Measurements from ENCODE around the gene PITPNM2.

PITPNM2 gene

DNA sequence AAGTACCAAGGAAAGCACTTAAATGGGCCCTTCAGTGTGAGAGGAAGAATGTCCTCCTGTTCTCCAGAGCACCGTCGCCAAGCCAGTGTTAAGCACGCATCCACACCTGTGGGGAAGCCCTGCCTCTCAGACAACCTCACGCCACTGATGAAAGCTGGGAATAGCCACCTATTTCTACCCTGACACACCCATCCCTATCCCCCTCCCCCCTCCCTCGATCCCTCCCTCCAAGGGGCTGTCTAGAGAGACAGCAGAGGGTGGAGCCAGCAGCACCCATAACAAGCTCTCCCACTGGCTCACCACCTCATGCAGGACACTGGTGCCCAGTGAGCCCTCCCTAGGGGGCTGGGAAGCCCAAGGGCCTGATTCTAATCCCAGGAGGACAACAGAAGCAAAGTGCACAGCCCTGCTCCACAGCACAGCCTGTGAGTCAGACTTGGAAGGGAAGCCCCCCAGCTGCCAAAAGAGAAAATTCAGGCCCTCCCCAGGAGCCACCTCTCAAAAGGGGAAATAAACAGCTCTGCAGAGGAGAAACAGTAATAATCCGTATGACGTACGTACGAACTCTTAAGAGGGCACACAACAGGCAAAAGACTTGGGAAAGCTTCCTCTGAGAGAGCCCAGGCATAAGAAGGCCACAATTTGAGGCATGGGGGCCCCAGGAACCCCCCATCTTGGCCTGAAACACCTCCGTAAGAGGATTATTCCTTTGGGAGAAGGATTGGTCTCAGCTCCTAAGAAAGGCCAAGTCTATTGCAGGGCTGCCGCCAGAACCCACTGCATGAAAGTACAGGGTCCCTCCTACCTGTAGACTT lies 7.8 kb downstream of the PITPNM2 start:
- DNase-seq: no peak

DNA sequence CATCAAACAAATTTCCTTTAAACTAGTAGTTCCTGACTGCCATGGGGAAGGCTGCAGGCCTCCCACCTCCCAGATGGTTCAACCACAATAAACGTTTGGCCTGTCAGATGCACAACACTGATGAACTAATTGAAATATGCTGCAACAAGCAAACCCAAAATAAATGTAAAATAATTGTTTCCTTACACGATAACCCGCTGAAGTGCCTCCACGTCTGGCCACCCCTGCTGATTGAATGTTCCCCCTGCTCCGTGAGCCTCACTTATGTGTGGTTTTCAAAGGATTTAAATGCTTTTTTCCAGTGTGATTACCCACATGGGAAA lies 8.4 kb downstream of the PITPNM2 start:
- DNase-seq: no peak

DNA sequence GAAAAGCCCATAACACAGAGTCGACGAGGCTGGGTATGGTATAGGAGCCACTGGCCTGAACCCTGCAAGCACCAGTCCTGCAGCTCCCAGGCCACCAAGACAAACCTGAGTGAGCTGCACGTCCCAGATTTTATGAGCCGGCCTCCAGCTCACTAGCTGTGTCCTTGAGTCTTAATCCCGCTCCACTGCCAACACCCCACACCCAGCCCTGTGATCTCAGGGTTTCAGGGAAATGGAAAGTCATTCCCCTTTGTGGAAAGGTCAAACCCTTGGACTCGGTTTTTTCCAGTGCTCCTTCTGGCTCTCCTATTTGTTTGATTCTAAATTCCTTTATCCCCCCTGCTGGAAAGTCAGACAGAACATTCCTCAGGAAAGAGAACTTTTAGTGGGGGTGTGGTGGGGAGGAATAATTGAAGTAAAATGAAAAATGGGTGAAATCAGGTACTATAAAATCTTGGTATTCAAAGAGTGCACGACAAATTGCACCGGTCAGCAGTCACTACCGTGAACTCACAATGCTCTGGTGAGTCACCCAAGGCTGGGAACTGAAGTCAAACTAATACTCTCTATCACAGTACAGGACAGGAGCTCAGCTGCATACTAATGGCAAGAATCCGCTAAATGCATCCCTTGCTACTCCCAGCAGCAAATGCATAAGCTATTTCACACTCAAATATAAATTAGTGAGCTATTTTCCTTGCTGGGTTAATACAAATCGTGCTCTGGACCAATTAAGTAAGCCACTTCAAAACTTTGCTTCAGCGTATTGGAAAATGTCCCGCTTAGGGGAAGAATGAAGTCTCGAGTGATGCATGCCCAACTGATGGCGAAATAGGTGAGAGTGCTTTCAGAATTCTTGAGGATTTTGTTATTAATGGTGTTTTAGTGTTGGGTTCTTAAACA lies 9.0 kb downstream of the PITPNM2 start:
- no peak for DNase-seq

DNA sequence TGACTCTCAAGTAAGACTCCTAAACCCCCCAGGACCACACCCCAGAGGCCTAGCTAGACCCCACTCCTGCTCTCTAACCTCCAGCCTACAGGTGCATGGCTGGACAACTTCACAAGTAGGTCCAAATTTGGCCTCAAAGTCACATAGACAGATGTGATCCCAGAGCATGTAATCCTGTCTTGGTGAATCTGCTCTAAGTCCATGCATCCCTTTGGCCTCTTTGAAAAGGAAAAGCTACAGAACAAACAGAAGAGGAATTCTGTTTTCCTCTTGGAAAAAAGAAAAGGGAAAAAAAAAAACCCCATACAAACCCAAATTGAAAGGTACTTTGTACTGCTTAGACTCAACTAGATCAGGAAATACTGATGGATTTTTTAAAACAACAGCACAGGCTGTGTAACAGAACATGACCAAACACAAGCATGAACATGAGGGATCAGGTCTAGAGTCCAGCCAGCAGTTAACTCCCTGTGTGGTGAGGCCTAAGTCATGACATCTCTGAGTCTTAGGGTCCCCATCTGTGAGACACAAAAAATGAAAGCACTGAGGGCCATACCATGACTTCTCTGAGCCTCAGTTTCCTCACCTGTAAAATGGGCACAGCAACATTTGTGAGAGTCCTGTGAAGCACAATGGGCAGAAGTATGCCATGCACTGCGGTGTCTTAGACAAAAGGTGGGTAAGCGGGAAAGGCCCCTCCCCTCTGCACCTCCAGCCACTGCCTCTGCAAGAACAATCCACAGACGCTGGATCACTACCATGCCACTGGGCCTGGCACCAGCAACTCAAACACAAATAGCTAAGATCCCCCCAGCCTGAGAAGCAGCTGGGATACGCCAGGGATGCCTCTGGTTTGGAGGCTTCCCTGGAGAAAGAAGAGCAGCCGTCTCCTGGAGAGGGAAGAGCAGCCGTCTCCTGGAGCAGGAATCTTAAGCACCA lies 9.9 kb downstream of the PITPNM2 start:
- no peak for DNase-seq

DNA sequence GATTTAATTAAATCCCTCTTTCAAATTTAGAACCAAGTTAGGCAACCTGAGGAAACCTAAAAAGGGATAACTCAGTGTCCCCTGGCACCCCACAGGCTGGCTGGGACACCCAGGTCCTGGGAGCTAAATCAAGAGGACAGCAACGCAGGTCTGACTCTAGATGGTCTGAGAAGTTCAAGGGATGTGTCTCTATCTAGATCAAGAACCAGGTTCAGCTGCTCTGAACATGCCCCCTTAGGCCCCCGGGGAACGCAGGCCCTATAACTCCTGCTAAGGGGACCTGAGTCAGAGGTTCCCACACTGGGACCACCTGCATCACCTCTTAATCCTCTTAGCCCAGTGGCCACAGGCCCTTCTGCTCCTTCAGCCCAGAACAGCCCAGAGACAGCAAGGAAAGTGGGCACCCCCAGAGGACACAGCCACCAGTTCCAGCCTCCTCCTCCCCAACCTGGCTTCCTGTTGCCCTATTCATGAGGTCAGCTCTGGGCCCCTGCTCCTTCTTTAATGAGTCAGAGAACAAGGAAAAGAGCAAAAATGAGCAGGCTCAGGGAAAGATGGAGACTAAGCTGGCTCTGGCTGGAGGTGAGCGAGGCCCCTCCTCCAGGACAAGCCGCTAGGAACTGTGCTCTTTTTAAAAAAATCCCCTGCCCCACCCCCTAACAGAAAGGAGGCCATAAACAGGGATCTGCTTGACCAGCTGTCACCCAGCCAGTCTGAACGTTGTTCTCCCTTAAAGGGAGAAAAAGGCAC lies 10.8 kb downstream of the PITPNM2 start:
- no peak for DNase-seq

DNA sequence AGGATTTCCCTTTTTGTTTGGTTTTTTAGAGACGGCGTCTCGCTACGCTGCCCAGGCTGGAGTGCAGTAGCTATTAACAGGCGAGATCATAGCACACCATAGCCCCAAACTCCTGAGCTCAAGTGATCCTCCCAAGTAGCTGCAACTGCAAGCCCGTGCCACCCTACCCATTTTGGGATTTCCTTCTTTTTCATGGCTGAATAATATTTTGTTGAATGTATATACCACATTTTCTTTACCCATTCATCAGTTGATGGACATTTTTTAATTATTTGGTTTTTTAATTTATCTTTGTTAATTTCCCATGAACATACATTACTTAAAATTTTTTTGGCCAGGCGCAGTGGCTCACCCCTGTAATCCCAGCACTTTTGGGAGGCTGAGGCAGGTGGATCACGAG lies 15.2 kb downstream of the PITPNM2 start:
- DNase-seq: no peak

DNA sequence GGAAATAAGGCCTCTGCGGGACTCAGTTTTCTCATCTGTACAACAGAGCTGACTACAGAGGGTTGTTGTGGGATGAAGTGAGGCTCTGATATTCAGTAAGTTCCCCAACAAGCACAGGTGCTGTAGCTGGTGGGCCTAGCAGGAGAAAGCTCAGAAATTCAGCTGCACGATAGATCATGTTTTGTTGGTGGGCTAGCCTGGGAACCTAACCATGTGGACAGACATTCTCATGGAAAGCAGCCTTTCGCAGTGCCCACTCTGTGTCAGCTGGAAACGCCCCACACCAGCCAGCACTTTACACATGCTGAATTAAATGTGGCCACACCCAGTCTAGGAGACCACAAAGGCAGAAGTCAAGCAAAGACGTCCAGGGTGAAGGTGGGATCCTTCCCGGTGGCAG lies 16.1 kb downstream of the PITPNM2 start:
- no peak for DNase-seq

DNA sequence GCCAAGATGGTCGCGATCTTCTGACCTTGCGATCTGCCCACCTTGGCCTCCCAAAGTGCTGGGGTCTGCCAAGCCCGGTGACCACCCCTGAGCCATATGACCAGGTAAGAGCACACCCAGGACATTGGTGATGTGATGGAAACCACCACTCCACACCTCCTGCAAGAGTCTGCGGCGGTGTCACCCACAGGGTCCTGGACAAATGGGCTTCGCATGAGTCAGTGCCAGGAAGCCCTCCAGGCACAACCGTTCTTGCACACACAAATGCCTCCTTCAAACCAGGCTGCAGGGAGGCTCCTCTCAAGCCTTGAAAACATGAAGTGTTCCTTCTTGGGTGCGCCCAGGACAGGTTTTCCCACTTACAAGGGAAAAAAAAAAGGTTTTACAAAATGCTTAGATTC lies 16.6 kb downstream of the PITPNM2 start:
- DNase-seq: no peak

DNA sequence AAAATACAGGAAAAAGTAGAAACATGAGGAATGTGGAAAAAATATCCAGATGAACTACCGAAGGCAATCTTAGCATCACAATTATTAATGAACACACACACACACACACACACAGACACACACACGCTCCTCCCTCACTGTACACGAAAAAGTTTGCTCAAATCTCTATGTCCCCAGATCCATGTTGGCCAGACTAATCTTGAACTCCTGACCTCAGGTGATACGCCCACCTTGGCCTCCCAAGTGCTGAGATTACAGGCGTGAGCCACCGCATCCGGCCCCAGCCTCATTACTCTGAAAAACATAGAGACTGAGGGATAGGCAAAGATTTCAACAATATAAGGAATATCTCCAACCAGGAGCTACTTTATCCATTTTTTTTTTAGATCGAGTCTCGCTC lies 17.2 kb downstream of the PITPNM2 start:
- DNase-seq: no peak

DNA sequence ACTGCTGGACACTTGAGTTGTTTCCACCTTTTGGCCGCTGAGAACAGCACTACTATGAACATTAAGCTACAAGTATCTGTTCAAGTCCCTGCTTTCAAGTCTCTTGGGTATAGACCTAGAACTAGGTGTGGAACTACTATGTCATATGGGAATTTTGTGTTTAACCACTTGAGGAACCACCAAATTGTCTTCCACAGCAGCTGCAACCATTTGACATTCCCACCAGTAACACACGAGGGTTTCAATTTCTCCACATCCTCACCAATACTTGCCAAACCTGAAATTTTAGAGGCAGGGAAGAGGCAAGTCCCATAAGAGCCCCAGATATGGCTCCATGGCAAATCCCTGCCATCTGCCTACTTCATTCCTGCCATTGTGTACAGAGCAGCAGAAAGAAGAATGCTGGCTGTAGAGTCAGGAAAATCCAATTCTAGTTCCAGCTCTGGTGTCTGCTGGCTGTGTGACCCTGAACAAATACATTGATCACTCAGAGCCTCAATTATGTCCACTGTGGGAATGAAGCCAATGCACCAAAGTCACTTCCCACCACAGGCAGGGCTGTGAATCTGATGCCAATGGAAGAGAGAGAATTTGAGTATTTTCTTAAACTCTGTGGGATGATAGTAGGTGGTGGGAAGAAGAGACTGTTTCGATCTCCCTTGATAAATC lies 17.8 kb downstream of the PITPNM2 start:
- no peak for DNase-seq

DNA sequence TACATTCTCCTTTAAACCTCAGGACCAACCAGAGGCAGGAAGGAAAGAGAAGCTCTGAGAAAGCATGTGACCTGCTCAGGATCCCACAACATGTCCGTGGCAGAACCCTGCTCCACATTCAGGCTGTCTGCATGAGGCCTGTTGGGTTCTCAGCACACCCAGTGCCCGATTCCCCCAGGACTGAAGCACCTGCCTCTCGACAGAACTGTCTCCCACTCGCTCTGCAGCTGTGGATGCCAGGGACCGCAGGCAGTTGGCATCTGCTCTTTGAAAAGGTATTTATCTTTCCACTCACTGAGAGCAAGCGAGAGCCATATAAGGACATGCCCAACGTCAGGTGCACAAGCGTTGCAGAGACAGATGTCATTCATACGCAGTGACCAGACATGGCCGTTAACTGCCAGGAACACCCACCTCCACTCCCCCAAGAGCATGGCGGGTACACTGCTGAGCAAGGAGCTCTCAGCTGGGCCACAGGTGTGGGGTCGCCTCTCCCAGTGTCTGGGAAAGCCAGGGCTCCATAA lies 18.9 kb downstream of the PITPNM2 start:
- peak; percentile 14 for DNase-seq

DNA sequence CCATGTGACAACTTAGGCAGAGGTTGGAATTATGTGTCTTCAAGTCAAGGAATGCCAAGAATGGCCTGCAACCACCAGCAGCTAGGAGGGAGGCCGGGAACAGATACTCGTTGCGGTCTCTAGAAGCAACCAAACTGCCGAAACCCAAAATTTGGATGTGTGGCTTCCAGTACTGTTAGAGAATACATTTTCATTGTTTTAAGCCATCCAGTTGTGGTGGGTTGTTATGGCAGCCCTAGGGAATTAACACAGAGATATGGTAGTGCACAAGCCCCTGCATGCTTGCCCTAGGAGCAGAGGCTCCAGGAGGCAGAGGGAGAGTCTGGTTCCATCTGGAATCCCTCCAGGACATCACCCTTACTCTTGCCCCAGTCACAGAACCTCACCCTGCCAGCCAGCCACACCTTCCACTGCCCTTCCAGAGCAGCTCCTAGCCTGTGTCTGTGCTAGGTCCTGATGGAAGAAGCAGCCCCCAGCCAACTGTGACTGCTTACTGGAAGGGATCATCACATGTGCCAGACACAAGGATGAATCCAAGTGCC lies 19.5 kb downstream of the PITPNM2 start:
- no peak for DNase-seq

DNA sequence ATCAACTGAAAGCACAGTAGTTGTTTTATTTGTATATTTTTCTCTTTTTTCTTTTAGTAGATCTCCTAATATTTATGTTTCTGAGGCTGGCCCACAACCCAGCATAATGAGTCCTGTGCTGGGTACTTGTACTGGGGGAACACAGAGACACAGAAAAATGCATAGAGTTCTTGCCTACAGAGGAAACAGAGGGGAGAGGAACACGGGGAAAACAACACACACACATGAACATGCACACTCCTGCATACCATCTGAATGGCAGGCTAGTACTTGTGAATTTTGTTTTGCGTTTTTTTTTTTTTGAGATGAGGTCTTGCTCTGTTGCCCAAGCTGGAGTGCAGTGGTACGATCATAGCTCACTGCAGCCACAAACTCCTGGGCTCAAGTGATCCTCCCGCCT lies 21.3 kb downstream of the PITPNM2 start:
- no peak for DNase-seq

DNA sequence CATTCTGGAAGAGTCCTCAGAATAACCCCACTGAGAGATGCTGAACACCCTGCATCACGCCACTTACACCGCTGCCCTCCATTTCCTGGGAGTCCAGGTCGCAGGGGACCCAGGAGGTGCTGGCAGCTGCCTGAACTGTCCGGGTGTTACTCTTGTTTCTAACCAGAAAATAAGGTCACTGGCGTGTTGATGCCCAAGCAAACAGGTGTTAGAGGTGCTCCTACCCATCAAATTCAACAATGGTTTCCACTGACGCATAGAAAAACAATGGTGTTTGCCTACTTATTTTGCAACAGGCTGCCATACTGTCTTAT lies 23.8 kb downstream of the PITPNM2 start:
- no peak for DNase-seq

DNA sequence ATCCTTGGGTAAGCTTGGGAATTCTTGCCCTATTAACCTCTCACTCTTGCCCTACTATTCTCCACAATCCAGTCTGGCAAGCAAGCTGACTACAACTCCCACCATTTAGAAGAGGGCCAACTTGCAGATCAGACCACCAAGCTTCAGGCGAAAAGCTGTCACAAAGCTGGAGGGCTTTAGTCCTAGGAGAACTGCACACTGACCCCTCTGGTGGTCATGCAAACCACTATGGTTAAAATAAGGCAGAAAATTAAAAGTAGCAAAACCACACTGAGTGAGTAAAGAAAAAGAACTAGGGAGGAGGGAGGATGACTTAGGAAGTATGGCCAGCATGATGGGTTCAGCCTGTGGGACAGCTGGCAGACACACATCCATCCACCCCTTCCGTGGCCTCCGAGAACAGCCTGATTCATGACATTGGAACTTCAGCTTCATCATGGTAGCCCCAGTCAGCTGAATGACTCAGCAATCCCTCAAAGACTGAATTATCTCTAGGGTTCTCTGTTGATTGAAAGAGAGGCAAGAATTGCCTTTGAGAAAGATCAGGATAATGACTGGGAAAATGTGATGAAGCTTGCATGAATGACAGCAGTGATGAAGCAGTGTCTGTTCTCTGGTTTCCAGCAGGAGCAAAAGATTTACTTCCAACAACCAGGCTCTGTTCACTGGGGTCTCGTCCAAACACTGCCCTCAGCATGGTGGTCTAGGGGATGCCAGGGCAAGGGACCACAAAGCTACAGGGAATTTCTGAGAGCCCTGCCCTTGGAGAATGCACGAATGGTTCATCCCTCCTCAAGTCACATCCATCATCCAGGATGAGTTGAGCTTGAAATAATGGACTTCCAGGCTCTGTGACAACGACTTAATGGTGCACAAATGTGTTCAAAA lies 24.4 kb downstream of the PITPNM2 start:
- no peak for DNase-seq

DNA sequence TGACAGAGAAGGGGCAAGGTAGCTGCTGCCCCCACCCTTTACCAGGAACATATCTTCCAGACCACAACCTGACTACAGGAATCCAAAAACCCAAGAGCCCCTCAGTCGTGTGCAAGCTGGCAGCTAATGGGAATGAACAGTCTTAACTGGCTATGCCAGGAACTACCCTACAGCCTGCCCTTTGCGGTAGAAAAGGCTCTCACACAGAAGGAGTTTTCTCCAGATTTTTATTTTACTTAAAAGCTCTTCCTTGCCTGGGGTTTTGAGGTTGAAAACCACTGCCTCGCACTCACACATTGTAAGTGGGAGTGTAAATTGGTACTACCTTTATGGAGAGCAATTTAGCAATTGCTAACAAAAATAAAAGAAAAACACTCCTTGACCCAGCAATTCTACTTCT lies 28.3 kb downstream of the PITPNM2 start:
- DNase-seq: no peak

DNA sequence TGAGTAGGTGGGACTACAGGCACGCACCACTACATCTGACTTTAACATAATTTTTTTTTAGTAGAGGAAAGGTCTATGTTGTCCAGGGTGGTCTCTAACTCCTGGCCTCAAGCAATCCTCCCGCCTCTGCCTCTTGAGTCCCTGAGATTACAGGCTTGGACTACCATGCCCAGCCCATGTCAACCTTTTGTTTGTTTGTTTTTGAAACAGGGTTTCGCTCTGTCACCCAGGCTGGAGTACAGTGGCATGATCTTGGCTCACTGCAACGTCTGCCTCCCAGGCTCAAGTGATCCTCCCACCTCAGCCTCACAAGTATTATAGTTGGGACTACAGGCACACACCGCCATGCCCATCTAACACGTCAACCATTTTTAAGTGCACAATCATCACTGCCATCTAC lies 29.2 kb downstream of the PITPNM2 start:
- DNase-seq: no peak

DNA sequence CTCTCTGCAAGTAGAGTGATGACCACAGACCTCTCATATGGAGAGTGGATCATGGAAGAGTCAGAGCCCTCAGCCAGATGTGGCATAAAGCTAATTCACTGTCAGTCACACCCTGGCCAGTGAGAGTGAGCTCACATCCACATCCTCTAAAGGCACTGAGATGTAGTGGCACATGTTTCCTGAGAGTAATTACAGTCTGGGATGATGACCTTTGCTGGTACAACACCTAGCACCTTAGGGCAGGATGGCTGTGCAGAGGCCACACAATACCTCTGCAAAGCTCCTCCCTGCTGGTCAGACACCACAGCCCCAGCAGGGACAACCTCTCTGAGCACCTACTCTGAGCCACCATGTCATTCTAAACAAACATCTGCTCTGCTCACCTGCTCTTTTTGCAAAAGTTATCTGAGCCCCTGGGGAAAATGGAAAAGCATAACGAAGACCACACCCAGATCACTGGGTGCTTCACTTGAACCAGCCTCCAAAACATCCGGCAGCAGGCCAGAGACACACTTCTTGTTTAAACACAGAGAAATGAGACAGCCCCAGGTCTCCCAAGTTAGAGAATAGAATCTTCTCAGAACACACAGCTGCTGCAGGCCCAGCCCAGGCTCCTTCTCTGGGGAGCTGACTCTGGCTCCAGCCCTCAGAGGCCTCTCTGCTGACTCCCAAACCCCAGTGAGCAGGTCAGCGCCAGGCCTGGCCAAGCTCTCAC lies 30.3 kb downstream of the PITPNM2 start:
- no peak for DNase-seq

DNA sequence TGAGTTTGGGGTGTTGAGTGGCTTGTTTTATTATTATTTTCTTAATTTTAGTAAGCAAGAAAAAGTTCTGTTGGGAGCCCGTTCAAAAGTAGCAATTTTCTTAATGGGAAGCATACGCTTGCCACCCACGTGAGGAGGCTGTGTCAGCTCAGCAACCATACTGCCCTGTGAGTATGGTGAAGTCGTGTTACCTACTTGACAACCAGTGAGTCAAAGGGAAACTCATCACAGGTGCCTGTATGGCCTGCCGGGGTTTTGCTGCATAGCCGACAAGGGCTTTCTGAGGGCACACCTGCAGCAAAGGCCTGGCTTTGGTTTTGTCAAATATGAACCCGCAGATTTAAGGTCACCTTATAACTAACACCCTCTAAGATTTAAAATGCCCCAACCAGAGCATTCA lies 31.1 kb downstream of the PITPNM2 start:
- DNase-seq: peak; percentile 29

DNA sequence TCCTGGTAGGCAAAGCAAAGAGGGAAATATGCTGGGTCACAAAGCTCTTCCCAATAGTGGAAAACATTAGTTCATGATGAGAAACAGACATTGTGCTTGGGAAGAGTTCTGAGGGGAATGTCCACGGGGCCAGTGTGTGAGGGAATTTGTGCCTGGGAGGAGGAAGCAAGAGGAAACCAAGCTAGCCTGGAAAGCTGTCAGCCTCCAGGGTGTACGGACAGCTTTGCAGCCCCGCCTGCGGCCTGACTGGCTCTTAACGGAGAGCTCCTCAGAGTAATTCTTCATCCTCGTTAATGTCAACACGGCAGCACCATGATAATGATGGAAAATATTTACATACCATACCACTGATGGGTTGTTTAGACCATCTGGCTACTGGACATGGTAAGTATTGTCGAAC lies 32.4 kb downstream of the PITPNM2 start:
- DNase-seq: no peak
